GM23248 (cell line): ENCODE data around the gene GTF2IRD1. TPM values are rescaled to one million over a fixed set of nuclear protein-coding genes. Genes with fewer than 3 reads are reported as not detected.
A peak's percentile ranks its signal among the peaks of the same experiment; 100 is the strongest.

Experiments
- DNase-seq: peaks from one replicate; pipeline ENCODE4 v3.0.0-alpha.2; 2015
- H2AFZ ChIP-seq: fragments of 200-600 bp; sonication (generic); 2 replicates; pipeline ENCODE4 v1.6.1; 2016; ENCODE audit warnings: antibody characterized with exemption
- H3F3A ChIP-seq: fragments of 200-600 bp; sonication (generic); 2 replicates; pipeline ENCODE4 v1.6.1; 2016; ENCODE audit warnings: mild to moderate bottlenecking, antibody characterized with exemption, mixed run types; ENCODE audit not compliant: insufficient read depth
- H3K27ac ChIP-seq: fragments of 200-600 bp; sonication (generic); 2 replicates; pipeline ENCODE4 v1.5.1; 2016; ENCODE audit warnings: mild to moderate bottlenecking
- H3K27me3 ChIP-seq: fragments of 200-600 bp; sonication (generic); replicated peaks from 2 replicates; pipeline ENCODE4 v1.6.1; 2016; ENCODE audit warnings: mild to moderate bottlenecking; ENCODE audit not compliant: insufficient read depth
- H3K36me3 ChIP-seq: fragments of 200-600 bp; sonication (generic); 2 replicates; pipeline ENCODE4 v1.6.1; 2016; ENCODE audit warnings: low read depth, mild to moderate bottlenecking
- H3K4me1 ChIP-seq: fragments of 200-600 bp; sonication (generic); 2 replicates; pipeline ENCODE4 v1.6.1; 2016; ENCODE audit warnings: mild to moderate bottlenecking; ENCODE audit not compliant: insufficient read depth
- H3K4me2 ChIP-seq: fragments of 200-600 bp; sonication (generic); one replicate; pipeline ENCODE4 v1.6.1; 2016; ENCODE audit warnings: mild to moderate bottlenecking; ENCODE audit not compliant: unreplicated experiment
- H3K4me3 ChIP-seq: fragments of 200-600 bp; sonication (generic); 2 replicates; pipeline ENCODE4 v1.5.1; 2016; ENCODE audit warnings: mild to moderate bottlenecking
- H3K79me2 ChIP-seq: fragments of 200-600 bp; sonication (generic); 2 replicates; pipeline ENCODE4 v1.6.1; 2016; ENCODE audit warnings: mild to moderate bottlenecking; ENCODE audit not compliant: insufficient read depth
- H3K9ac ChIP-seq: fragments of 200-600 bp; sonication (generic); 2 replicates; pipeline ENCODE4 v1.6.1; 2016; ENCODE audit warnings: mild to moderate bottlenecking
- H3K9me2 ChIP-seq: fragments of 200-600 bp; sonication (generic); 2 replicates; pipeline ENCODE4 v1.6.1; 2016; ENCODE audit warnings: mixed run types, mild to moderate bottlenecking, moderate library complexity; ENCODE audit not compliant: insufficient read depth
- H3K9me3 ChIP-seq: fragments of 200-600 bp; sonication (generic); one replicate; pipeline ENCODE4 v1.6.1; 2017; ENCODE audit warnings: low read depth
- H4K20me1 ChIP-seq: fragments of 200-600 bp; sonication (generic); 2 replicates; pipeline ENCODE4 v1.6.0; 2016; ENCODE audit not compliant: insufficient read depth
- EZH2 ChIP-seq: fragments of 200-600 bp; sonication (generic); IDR thresholded peaks from 2 replicates; pipeline ENCODE4 v1.6.1; 2018; ENCODE audit warnings: antibody characterized with exemption, mild to moderate bottlenecking; ENCODE audit not compliant: insufficient read depth, poor library complexity, severe bottlenecking
- EZH2phosphoT487 ChIP-seq: fragments of 200-600 bp; sonication (generic); IDR thresholded peaks from 2 replicates; pipeline ENCODE4 v1.6.1; 2018; ENCODE audit warnings: antibody characterized with exemption, moderate library complexity, mild to moderate bottlenecking, low read depth; ENCODE audit not compliant: insufficient read depth
- WGBS, 2 experiments: methylation state at CpG; one replicate each; pipeline ENCODE4 v1.1.6; 2015 to 2017; ENCODE audit warnings: low lambda C conversion rate in 2 of 2, low coverage in 1 of 2; ENCODE audit errors: missing lambda C conversion rate in 2 of 2; 5-methylcytosine and 5-hydroxymethylcytosine counted together
- in situ Hi-C: fragments of 300-500 bp; cut with MboI; formaldehyde crosslinking; loops from 2 replicates; pipeline ENCODE4 v1.15.0; 2020
- polyA plus RNA-seq: library from polyadenylated mRNA; unstranded; fragments of >200 nt; fragmentation: Nextera tagmentation; extraction: Ambion mirVana; gene quantifications from 2 replicates; pipeline ENCODE4 v1.2.1, GENCODE V29; 2016
- total RNA-seq: library from RNA; depleted of rRNA; stranded (reverse); fragments of >200 nt; shearing (Covaris generic); gene quantifications from 2 replicates; pipeline ENCODE4 v1.2.3, GENCODE V29; 2014

Gene GTF2IRD1
- total and polyA plus RNA-seq, 2 experiments from 2014 or later, result 3.7 to 6.6 TPM

DNA sequence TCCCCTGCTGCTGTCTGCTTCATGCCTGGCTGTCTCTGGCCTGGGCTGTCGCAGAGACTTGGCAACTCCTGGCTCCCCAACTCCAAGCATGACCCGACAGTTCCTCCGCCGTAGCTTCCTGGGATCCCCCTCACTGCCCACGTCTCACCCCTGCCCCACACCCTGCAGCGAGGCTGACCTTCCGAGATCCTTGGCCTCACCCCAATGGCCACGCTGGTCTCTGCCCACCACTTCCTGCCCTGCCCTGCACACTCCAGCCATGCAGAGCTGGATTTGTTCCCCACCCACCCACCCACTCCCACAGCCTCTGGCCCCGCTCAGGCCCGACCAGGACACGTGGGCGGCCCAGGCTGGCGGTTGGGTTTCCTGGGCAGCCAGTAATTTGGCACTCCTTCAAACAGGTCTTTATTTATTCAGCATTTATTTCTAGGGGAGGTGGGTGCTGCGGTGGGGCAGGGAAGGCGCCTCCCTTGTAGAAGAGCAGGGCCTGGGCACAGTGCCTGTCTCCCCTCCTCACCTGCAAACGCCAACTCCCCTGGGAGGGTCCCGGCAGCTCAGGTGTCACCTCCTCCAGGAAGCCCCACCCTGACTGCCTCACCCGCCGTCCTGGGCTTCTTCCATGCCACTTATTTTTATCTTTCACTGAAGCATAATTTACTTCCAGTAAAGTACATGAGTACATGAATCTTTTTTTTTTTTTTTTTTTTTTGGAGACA lies 25.5 kb downstream of the GTF2IRD1 start:
- Histone ChIP-seq H3K27me3 (no peaks in the 10 kb centered on the region), H3K36me3 (no peaks in the 10 kb centered on the region), H3K79me2 (no peaks in the 10 kb centered on the region; the same call in 1 of the 2 replicates), H3F3A (peaks cover 42% of the 10 kb centered on the region), H3K4me2 (peak overlapping the region; percentile 78), H3K27ac (peak overlapping the region; percentile 98), H2AFZ (no peak overlapping the region), H3K4me1 (peaks cover 61% of the 10 kb centered on the region), H4K20me1 (no peaks in the 10 kb centered on the region), H3K9me3 (no peaks in the 10 kb centered on the region), H3K9ac (peak overlapping the region; percentile 97), H3K9me2 (no peaks in the 10 kb centered on the region), H3K4me3 (peak overlapping the region; percentile 69)
- DNase-seq, result peak; percentile 59
- TF ChIP-seq EZH2phosphoT487, result no peak
- TF ChIP-seq EZH2, result no peak
- WGBS, 2 experiments, result 20 to 43% methylated on average over 7 to 19 of the region's 19 CpGs
- in situ Hi-C loops, result no loop called here

DNA sequence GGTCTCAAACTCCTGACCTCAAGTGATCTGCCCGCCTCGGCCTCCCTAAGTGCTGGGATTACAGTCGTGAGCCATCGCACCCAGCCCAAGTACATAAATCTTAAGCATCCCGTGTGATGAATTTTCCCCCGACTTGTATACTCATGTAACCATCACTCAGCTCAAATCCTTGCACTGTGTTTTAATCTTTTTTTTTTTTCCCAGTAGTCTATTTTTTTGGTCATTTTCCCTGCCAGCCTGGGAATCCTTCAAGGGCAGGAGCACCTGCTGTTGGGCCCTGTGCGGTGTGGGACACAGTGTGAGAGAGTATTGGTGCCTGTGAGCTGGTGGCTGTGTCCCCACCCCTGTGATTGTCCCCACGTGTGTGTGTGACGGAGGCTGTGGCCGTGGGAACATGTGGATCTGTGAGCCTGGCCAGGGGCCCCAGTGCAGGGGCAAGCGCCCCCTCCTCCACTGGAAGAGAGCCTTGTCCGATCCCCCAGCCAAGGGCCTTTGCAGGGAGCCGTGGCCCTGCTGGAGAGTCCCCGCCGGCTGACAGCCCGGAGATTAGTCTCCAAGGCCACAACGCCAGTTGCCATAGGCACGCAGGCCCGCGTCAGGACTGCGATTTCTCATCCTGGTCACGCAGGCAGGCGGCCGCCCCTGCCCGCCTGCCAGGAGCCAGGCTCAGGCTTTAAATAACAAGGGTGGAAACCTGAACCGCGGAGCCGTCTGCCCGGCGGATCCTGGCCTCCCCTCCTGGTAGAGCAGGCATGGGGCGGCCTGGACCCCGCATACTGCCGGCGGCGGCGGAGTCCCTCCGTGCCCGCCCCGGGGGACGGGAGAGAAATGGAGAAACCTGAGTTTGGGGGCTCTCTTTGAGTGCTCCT lies 26.5 kb downstream of the GTF2IRD1 start:
- WGBS, 2 experiments, result 2% methylated on average over 34 of the region's 40 CpGs
- TF ChIP-seq EZH2 (no peak), EZH2phosphoT487 (no peak)
- Histone ChIP-seq H3K4me3 (peak overlapping the region; percentile 69), H4K20me1 (no peaks in the 10 kb centered on the region), H3K4me1 (peaks cover 59% of the 10 kb centered on the region), H2AFZ (peak overlapping the region; percentile 44), H3K4me2 (peak overlapping the region; percentile 78), H3K9ac (peak overlapping the region; percentile 97), H3K9me2 (no peaks in the 10 kb centered on the region), H3F3A (peaks cover 42% of the 10 kb centered on the region), H3K79me2 (peaks cover 8% of the 10 kb centered on the region; the same call in 1 of the 2 replicates), H3K9me3 (no peaks in the 10 kb centered on the region), H3K36me3 (no peaks in the 10 kb centered on the region), H3K27ac (peak overlapping the region; percentile 98), H3K27me3 (no peaks in the 10 kb centered on the region)
- peak; percentile 98 for DNase-seq
- in situ Hi-C loops, result no loop called here

DNA sequence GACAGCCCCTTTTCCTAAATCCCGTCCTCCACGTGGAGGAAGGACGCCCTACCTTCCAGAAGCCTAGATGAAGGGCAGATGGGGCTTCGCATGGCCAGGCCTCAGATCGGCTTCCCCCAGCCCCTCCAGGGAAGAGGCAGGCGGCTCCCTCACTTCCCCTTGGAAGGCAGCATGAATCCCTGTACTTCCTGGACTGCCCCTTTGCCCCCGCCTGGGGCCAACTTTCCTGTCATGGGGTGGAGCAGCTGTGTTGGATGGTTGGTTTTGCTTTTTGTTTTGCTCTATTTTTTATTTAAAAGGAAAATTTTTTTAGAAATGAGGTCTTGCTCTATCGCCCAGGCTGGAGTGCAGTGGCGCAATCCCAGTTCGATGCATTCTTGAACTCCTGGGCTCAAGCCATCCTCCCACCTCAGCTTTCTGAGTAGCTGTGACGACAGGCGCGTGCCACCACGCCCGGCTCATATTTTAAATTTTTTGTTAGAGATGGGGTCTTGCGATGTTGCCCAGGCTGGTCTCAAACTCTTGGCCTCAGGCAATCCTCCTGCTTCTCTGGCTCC lies 27.2 kb downstream of the GTF2IRD1 start:
- no peak for TF ChIP-seq EZH2phosphoT487
- TF ChIP-seq EZH2, result no peak
- Histone ChIP-seq H3K4me1 (peaks cover 59% of the 10 kb centered on the region), H3K4me2 (peak overlapping the region; percentile 78), H3K4me3 (peak overlapping the region; percentile 69), H3K27ac (peak overlapping the region; percentile 98), H4K20me1 (no peaks in the 10 kb centered on the region), H3K79me2 (peaks cover 12% of the 10 kb centered on the region), H3K9me2 (no peaks in the 10 kb centered on the region), H3K36me3 (no peaks in the 10 kb centered on the region), H3K9me3 (no peaks in the 10 kb centered on the region), H3K27me3 (no peaks in the 10 kb centered on the region), H3F3A (peaks cover 42% of the 10 kb centered on the region), H3K9ac (peak overlapping the region; percentile 97), H2AFZ (peak overlapping the region; percentile 44)
- peak; percentile 81 for DNase-seq
- WGBS, 2 experiments, result 3% methylated on average over 16 of the region's 16 CpGs
- in situ Hi-C loops, result no loop called here

DNA sequence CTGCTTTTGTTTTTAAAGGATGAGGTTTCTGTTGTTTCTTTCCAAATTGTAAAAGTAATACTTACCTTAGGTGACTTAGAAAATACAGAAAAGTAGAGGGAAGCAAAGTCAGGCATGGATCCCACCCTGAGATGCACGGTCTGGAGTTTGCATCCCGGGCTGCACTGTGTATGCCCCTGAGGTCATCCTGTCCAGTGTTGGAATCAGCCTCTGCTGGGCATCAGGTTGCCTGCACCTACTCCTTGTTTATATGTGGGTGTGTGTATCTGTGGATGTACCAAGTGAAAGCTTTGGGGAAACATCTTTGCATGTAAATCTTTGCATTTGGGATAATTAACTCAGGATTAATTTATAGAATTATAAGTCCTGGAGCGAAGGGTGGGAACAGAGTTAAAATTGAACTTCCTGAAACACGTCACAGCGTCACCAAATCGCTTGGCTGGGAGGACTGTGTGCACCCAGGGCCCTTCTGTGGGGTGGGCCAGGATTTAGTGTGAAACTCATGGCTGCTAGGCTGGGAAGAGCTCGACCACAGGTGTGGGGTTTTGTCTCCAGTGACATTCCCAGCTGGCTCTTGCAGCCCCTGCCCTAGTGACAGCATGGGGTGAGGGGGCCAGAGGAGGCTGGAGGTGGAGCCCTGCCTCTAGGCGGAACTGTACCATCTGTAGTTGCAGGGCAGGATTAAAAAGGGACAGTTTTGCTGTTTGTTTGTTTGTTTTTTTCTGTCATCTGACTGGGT lies 27.9 kb downstream of the GTF2IRD1 start:
- Histone ChIP-seq H4K20me1 (no peaks in the 10 kb centered on the region), H3K4me2 (peak overlapping the region; percentile 78), H3K4me3 (peak overlapping the region; percentile 69), H3K9me2 (no peaks in the 10 kb centered on the region), H3K9me3 (no peaks in the 10 kb centered on the region), H3K79me2 (peaks cover 19% of the 10 kb centered on the region), H3F3A (peaks cover 42% of the 10 kb centered on the region), H2AFZ (no peak overlapping the region; the same call in 1 of the 2 replicates), H3K4me1 (peaks cover 59% of the 10 kb centered on the region), H3K27me3 (no peaks in the 10 kb centered on the region), H3K36me3 (no peaks in the 10 kb centered on the region), H3K9ac (peak overlapping the region; percentile 97), H3K27ac (peak overlapping the region; percentile 98)
- peak; percentile 47 for DNase-seq
- TF ChIP-seq EZH2 (no peak), EZH2phosphoT487 (no peak)
- in situ Hi-C loops, result no loop called here
- WGBS, 2 experiments, result 79% methylated on average over 8 of the region's 8 CpGs
